Esophagus squamous epithelium (tissue), 4 donors: Measurements from ENCODE around the gene NUBP2.

ENCODE experiments used
- CTCF ChIP-seq, 6 experiments: fragments of 450-650 bp in 4 of 6; fragments of 200-600 bp in 2 of 6; sonication (generic) in 2 of 6; IDR thresholded peaks; one replicate each; pipeline ENCODE4 v1.5.1; 2016 to 2019; ENCODE audit warnings: antibody characterized with exemption in 6 of 6, mild to moderate bottlenecking in 4 of 6, moderate library complexity in 4 of 6
- POLR2A ChIP-seq, 4 donors: fragments of 450-650 bp; IDR thresholded peaks; one replicate each; pipeline ENCODE4 v1.6.1; 2017; ENCODE audit warnings: antibody characterized with exemption in 4 of 4, mild to moderate bottlenecking in 4 of 4, moderate library complexity in 3 of 4

GRCh38 chr16:1808691-1809090 is 25.9 kb downstream of the NUBP2 start:
- TF ChIP-seq CTCF (IDR thresholded peaks at IDR 0.05) (no peak), POLR2A (IDR thresholded peaks at IDR 0.05) (no peak)
